Activated T-cell treated with anti-CD3 and anti-CD28 coated beads for 1 hour (primary cell): ENCODE measurements around the gene DAZAP1.

Source experiments
- DNase-seq: peaks from one replicate; pipeline ENCODE4 v3.0.0-alpha.2; 2020; ENCODE audit warnings: low read depth

DAZAP1 gene

GRCh38 chr19:1445185-1445931, 38.0 kb downstream of the DAZAP1 start:
- peak; percentile 68 for DNase-seq

GRCh38 chr19:1445932-1446712, 38.7 kb downstream of the DAZAP1 start:
- DNase-seq, result no peak

GRCh38 chr19:1446713-1447481, 39.5 kb downstream of the DAZAP1 start:
- DNase-seq, result no peak

- DNase-seq, result no peak
Observed at GRCh38 chr19:1447504-1447903, 40.1 kb downstream of the DAZAP1 start.

GRCh38 chr19:1447944-1448343, 40.6 kb downstream of the DAZAP1 start:
- DNase-seq, result no peak

- DNase-seq, result no peak
Observed at GRCh38 chr19:1449467-1450442, 42.4 kb downstream of the DAZAP1 start, which contains the start of gene APC2. TSS of gene APC2 (plus strand) at chr19:1450121. CDS start at chr19:1453002, 2,881 bp downstream.

- no peak for DNase-seq
Observed at GRCh38 chr19:1450735-1451731, 43.6 kb downstream of the DAZAP1 start.

- no peak for DNase-seq
Observed at GRCh38 chr19:1451916-1452801, 44.8 kb downstream of the DAZAP1 start.

GRCh38 chr19:1452802-1453524, 45.6 kb downstream of the DAZAP1 start:
- DNase-seq, result no peak

GRCh38 chr19:1453525-1454364, 46.4 kb downstream of the DAZAP1 start:
- DNase-seq, result no peak

- no peak for DNase-seq
Observed at GRCh38 chr19:1455002-1455335, 47.6 kb downstream of the DAZAP1 start.

GRCh38 chr19:1455336-1456120, 48.1 kb downstream of the DAZAP1 start:
- DNase-seq, result no peak

GRCh38 chr19:1456121-1456900, 48.9 kb downstream of the DAZAP1 start:
- DNase-seq, result no peak

- no peak for DNase-seq
Observed at GRCh38 chr19:1457031-1457739, 49.8 kb downstream of the DAZAP1 start.

GRCh38 chr19:1457892-1458291, 50.5 kb downstream of the DAZAP1 start:
- no peak for DNase-seq
